PC-9 (cell line): Measurements from ENCODE around the gene SLC9A6. TPM values are rescaled to one million over a fixed set of nuclear protein-coding genes. Genes with fewer than 3 reads are reported as not detected.

ENCODE experiments used
- Bru-seq: library from RNA; stranded (reverse); fragments of 400-500 nt; gene quantifications from one replicate; lab custom pipeline; 2021; lab: Mats Ljungman, UMichigan
- BruChase-seq, 2 experiments: library from RNA; stranded (reverse); fragments of 400-500 nt; gene quantifications; one replicate each; lab custom pipeline; 2021; lab: Mats Ljungman, UMichigan
- BruUV-seq: library from RNA; stranded (reverse); fragments of 400-500 nt; replicated peaks from 2 replicates; lab custom pipeline; 2021; lab: Mats Ljungman, UMichigan
- CTCF ChIA-PET: fragments of 300-600 bp; sonication (Branson Sonifier 250); formaldehyde crosslinking; loops from one replicate; lab custom pipeline; 2022; ENCODE audit warnings: antibody characterized with exemption; lab: Charles Lee
- POLR2A ChIA-PET: fragments of 300-600 bp; sonication (Branson Sonifier 250); formaldehyde crosslinking; loops from one replicate; lab custom pipeline; 2022; ENCODE audit warnings: antibody characterized with exemption; ENCODE audit not compliant: unreplicated experiment; lab: Charles Lee
- DNase-seq, 2 experiments: peaks; one replicate each; pipeline versions ENCODE4 v3.0.0 to v3.0.0-alpha.2; 2015 to 2022; ENCODE audit warnings: mixed read lengths in 1 of 2
- H2AFZ ChIP-seq: fragments of 200-600 bp; sonication (generic); 2 replicates; pipeline ENCODE4 v1.8.1; 2017; ENCODE audit warnings: antibody characterized with exemption
- H3F3A ChIP-seq: fragments of 200-600 bp; sonication (generic); 2 replicates; pipeline ENCODE4 v1.8.1; 2017; ENCODE audit warnings: antibody characterized with exemption, mild to moderate bottlenecking, low read depth; ENCODE audit not compliant: insufficient read depth
- H3K27ac ChIP-seq: fragments of 200-600 bp; sonication (generic); 2 replicates; pipeline ENCODE4 v1.6.1; 2016; ENCODE audit warnings: mixed run types
- H3K27me3 ChIP-seq: fragments of 200-600 bp; sonication (generic); 2 replicates; pipeline ENCODE4 v1.6.1; 2016; ENCODE audit warnings: low read depth, mixed run types; ENCODE audit not compliant: insufficient read depth
- H3K36me3 ChIP-seq: fragments of 200-600 bp; sonication (generic); 2 replicates; pipeline ENCODE4 v1.6.1; 2016; ENCODE audit warnings: low read depth, mixed run types
- H3K4me1 ChIP-seq: fragments of 200-600 bp; sonication (generic); replicated peaks from 2 replicates; pipeline ENCODE4 v1.6.1; 2016; ENCODE audit warnings: mixed run types; ENCODE audit not compliant: insufficient read depth
- H3K4me2 ChIP-seq: fragments of 200-600 bp; sonication (generic); 2 replicates; pipeline ENCODE4 v1.6.1; 2017; ENCODE audit warnings: mixed run types
- H3K4me3 ChIP-seq: fragments of 200-600 bp; sonication (generic); 2 replicates; pipeline ENCODE4 v1.6.1; 2016; ENCODE audit warnings: mixed run types
- H3K79me2 ChIP-seq: fragments of 200-600 bp; sonication (generic); 2 replicates; pipeline ENCODE4 v1.6.1; 2017; ENCODE audit warnings: low read depth, mixed run types
- H3K9me2 ChIP-seq: fragments of 200-600 bp; sonication (generic); 2 replicates; pipeline ENCODE4 v1.8.1; 2017; ENCODE audit warnings: mild to moderate bottlenecking; ENCODE audit not compliant: insufficient read depth
- H3K9me3 ChIP-seq: fragments of 200-600 bp; sonication (generic); 2 replicates; pipeline ENCODE4 v1.8.1; 2016; ENCODE audit warnings: low read depth; ENCODE audit not compliant: insufficient read depth
- H4K20me1 ChIP-seq: fragments of 200-600 bp; sonication (generic); 2 replicates; pipeline ENCODE4 v1.8.1; 2017; ENCODE audit not compliant: insufficient read depth
- EZH2 ChIP-seq: fragments of 200-600 bp; sonication (generic); IDR thresholded peaks from 2 replicates; pipeline ENCODE4 v1.8.0; 2017; ENCODE audit warnings: antibody characterized with exemption, low read depth
- intact Hi-C: fragments of 100-400 bp; cut with micrococcal nuclease; formaldehyde crosslinking; loops from one replicate; pipeline ENCODE4 v1.10.0; 2022; ENCODE audit not compliant: unreplicated experiment
- long read RNA-seq: library from polyadenylated mRNA; stranded (forward); transcript quantifications from one replicate; pipeline ENCODE4 v2.0.0, GENCODE V29; 2022
- total RNA-seq: library from RNA; stranded (reverse); gene quantifications from 2 replicates; pipeline ENCODE4 v1.2.3, GENCODE V29; 2021
- TF ChIP-seq, protein P1 (sequence below): fragments of 200-600 bp; sonication (generic); conservative IDR thresholded peaks from 2 replicates; pipeline ENCODE4 v1.6.1; 2017; ENCODE audit warnings: mixed run types, antibody characterized with exemption, mild to moderate bottlenecking, moderate library complexity

Gene SLC9A6
- total RNA-seq (14.8 and 16.5 TPM in 2 replicates), Bru-seq, nascent RNA (percentile 63 among the genes with signal in this experiment), BruChase-seq, experiment 1, labeled RNA remaining after a 2-hour chase (percentile 62 among the genes with signal in this experiment), BruChase-seq, experiment 2, labeled RNA remaining after a 6-hour chase (percentile 71 among the genes with signal in this experiment)
- long read RNA-seq, full-length matches to known transcripts, result 7 of 11 reads
- long read RNA-seq, partial matches to known transcripts, result 1 of 11 reads
- long read RNA-seq, other reads (novel, unspliced or antisense), result 3 of 11 reads

DNA sequence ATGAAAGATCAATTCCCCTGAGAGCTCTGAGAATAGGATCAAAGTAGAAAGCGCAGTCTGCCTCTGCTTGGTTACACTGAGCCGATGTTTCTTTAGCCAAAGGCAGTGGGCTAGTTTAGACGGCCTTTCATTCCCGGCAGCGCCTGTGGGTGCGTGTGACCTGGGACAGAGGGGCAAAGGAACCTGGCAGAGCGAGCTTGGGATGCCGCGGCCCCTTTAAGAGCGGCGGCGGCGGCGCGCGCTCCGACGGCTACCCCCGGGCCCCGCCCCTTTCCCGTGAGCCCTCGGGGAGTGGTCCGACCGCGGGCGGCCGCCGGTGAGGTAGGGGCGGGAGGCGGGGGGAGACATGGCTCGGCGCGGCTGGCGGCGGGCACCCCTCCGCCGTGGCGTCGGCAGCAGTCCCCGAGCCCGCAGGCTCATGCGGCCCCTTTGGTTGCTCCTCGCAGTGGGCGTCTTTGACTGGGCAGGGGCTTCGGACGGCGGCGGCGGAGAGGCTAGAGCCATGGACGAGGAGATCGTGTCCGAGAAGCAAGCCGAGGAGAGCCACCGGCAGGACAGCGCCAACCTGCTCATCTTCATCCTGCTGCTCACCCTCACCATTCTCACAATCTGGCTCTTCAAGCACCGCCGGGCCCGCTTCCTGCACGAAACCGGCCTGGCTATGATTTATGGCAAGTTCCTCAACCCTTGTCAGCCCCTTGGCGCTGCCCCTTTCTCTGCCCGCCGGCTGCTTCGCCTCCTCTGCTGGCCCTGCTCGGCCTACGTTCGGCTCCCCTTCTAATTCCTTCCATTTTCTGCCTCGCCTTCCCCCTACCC is at the start of gene SLC9A6:
Gene SLC9A6 (plus strand): TSS at position 279 of the 816 bp plus-strand sequence. CDS start 224 bp downstream, at position 503.
- POLR2A ChIA-PET, result interaction anchor here (0.6 kb wide), 1 partner anchor 631 kb away, joined by 3 read pairs; no protein-coding TSS in a partner anchor
- H3K9me2 ChIP-seq, result no peaks in the 10 kb centered on the region
- H3F3A ChIP-seq, result no peaks in the 10 kb centered on the region
- no peaks in the 10 kb centered on the region for H3K36me3 ChIP-seq
- no peaks in the 10 kb centered on the region; the same call in 1 of the 2 replicates for H3K79me2 ChIP-seq
- H3K4me3 ChIP-seq, result peak within 1 kb of the TSS; percentile 81
- TF ChIP-seq, protein P1, sequence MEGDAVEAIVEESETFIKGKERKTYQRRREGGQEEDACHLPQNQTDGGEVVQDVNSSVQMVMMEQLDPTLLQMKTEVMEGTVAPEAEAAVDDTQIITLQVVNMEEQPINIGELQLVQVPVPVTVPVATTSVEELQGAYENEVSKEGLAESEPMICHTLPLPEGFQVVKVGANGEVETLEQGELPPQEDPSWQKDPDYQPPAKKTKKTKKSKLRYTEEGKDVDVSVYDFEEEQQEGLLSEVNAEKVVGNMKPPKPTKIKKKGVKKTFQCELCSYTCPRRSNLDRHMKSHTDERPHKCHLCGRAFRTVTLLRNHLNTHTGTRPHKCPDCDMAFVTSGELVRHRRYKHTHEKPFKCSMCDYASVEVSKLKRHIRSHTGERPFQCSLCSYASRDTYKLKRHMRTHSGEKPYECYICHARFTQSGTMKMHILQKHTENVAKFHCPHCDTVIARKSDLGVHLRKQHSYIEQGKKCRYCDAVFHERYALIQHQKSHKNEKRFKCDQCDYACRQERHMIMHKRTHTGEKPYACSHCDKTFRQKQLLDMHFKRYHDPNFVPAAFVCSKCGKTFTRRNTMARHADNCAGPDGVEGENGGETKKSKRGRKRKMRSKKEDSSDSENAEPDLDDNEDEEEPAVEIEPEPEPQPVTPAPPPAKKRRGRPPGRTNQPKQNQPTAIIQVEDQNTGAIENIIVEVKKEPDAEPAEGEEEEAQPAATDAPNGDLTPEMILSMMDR, result no peak
- no peak for TF ChIP-seq EZH2
- H4K20me1 ChIP-seq, result no peaks in the 10 kb centered on the region
- peak within 1 kb of the TSS; percentile 89 for H2AFZ ChIP-seq
- CTCF ChIA-PET, result interaction anchor here (0.7 kb wide), 2 partner anchors 201 to 1066 kb away, joined by 10 to 11 read pairs; no protein-coding TSS in a partner anchor
- no peak within 1 kb of the TSS for H3K27ac ChIP-seq
- peak; percentile 41 to 75 for DNase-seq
- no peaks in the 10 kb centered on the region for H3K9me3 ChIP-seq
- intact Hi-C loops, result loop anchor here (1.0 kb wide), 1 partner anchor 8 kb away; no protein-coding TSS in a partner anchor
- H3K4me1 ChIP-seq, result peaks cover 27% of the 10 kb centered on the region
- no TSS peak for BruUV-seq
- H3K4me2 ChIP-seq, result peak within 1 kb of the TSS; percentile 91
- no peaks in the 10 kb centered on the region for H3K27me3 ChIP-seq

DNA sequence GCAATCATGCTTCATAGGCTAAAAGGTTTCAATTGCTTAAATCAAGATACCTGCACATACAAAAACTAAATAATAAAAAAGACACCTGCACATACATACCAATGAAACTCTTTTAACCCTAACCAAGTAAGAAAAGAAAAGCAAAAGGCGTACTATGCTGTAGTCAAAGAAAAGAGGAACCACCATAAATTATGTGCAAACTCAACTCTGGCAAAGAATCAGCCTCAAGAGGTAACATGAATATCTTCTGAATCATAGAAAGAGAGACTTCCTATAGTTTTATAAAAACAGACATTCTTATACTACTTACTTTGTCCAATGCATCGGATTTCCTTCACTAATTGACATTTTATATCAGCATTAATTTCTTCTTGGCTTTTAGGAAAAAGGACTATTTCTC is 40.7 kb upstream of the SLC9A6 start:
- H3K27me3 ChIP-seq, result no peaks in the 10 kb centered on the region
- no peak overlapping the region for H3K4me2 ChIP-seq
- no peaks in the 10 kb centered on the region for H4K20me1 ChIP-seq
- H3K4me3 ChIP-seq, result no peak overlapping the region
- no peak for DNase-seq
- POLR2A ChIA-PET, result no interaction called here
- H3K4me1 ChIP-seq, result no peaks in the 10 kb centered on the region
- no peak for TF ChIP-seq EZH2
- TF ChIP-seq, protein P1, result no peak
- H2AFZ ChIP-seq, result no peak overlapping the region
- no peaks in the 10 kb centered on the region for H3K9me2 ChIP-seq
- H3K9me3 ChIP-seq, result no peaks in the 10 kb centered on the region
- intact Hi-C loops, result no loop called here
- no peaks in the 10 kb centered on the region for H3K79me2 ChIP-seq
- BruUV-seq, result no TSS peak
- H3K27ac ChIP-seq, result no peak overlapping the region
- CTCF ChIA-PET, result no interaction called here
- no peaks in the 10 kb centered on the region for H3F3A ChIP-seq
- H3K36me3 ChIP-seq, result no peaks in the 10 kb centered on the region

DNA sequence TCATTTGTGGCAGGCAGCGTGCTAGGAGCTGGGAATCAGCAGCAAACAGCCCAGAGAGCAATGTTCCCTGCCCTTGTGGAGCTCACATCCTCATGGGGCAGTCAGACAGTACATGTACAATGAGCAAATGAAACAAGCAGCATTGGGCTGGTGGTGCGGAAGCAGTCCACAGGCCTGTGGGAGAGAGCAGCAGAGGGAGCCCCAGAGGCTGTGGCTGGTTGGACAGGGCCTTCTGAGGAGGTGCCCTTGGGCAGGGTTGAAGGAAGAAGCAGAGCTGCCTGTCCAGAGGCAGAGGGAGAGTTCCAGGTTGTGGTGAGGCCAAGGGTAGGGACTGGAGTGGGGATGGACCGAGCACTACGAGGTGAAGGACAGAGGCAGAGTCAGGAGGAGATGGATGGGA is 33.9 kb upstream of the SLC9A6 start:
- no peaks in the 10 kb centered on the region for H3K9me2 ChIP-seq
- POLR2A ChIA-PET, result no interaction called here
- H3F3A ChIP-seq, result no peaks in the 10 kb centered on the region
- no peaks in the 10 kb centered on the region for H4K20me1 ChIP-seq
- CTCF ChIA-PET, result no interaction called here
- no peaks in the 10 kb centered on the region for H3K27me3 ChIP-seq
- intact Hi-C loops, result no loop called here
- no peaks in the 10 kb centered on the region for H3K4me1 ChIP-seq
- H3K36me3 ChIP-seq, result no peaks in the 10 kb centered on the region
- no peak overlapping the region for H3K27ac ChIP-seq
- no peak overlapping the region for H3K4me2 ChIP-seq
- no peaks in the 10 kb centered on the region for H3K79me2 ChIP-seq
- H2AFZ ChIP-seq, result no peak overlapping the region
- no peaks in the 10 kb centered on the region for H3K9me3 ChIP-seq
- TF ChIP-seq EZH2, result no peak
- TF ChIP-seq, protein P1, result no peak
- no peak overlapping the region for H3K4me3 ChIP-seq
- BruUV-seq, result no TSS peak
- no peak for DNase-seq
